HFF-Myc (cell line): ENCODE measurements around the gene PDE3B.
"Not testable (repeated sequence)": the region's sequence is repeated elsewhere in the genome, so short reads cannot be mapped to it uniquely, and the experiment has no call there.

Experiments
- DNase-seq: peaks from one replicate; pipeline ENCODE4 v3.0.0-alpha.2; 2011; ENCODE audit warnings: low read depth; ENCODE audit errors: extremely low read depth
- H3K4me3 ChIP-seq: replicated peaks from 2 replicates; pipeline ENCODE4 v1.5.1; 2011; ENCODE audit warnings: low read depth, mild to moderate bottlenecking, control low read depth, low read length
- TF ChIP-seq, protein P1 (sequence below): IDR thresholded peaks from 2 replicates; pipeline ENCODE4 v1.5.1; 2012; ENCODE audit warnings: mild to moderate bottlenecking, low read depth, low read length, control low read depth; ENCODE audit errors: missing control alignments

The PDE3B gene

DNA sequence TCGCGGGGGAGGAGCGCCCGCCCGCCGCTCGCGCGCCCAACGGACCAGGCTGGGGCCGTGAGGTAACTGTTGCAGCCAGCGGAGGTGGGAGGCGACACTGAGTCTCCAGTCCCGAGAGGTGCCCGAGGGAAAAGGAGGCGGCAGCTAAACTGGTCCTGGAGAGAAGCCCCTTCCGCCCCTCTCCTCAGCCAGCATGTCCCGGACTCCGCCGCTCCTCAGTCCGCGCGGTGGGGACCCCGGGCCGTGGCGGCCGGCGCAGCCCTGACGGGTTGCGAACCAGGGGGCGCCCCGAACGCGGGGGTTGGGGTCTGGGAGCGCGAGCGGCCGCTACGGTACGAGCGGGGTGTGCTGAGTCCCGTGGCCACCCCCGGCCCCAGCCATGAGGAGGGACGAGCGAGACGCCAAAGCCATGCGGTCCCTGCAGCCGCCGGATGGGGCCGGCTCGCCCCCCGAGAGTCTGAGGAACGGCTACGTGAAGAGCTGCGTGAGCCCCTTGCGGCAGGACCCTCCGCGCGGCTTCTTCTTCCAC is at the start of gene PDE3B:
TSS of gene PDE3B (plus strand) at position 108 of the 529 bp plus-strand sequence. CDS start at position 380, 272 bp downstream.
- TF ChIP-seq, protein P1, sequence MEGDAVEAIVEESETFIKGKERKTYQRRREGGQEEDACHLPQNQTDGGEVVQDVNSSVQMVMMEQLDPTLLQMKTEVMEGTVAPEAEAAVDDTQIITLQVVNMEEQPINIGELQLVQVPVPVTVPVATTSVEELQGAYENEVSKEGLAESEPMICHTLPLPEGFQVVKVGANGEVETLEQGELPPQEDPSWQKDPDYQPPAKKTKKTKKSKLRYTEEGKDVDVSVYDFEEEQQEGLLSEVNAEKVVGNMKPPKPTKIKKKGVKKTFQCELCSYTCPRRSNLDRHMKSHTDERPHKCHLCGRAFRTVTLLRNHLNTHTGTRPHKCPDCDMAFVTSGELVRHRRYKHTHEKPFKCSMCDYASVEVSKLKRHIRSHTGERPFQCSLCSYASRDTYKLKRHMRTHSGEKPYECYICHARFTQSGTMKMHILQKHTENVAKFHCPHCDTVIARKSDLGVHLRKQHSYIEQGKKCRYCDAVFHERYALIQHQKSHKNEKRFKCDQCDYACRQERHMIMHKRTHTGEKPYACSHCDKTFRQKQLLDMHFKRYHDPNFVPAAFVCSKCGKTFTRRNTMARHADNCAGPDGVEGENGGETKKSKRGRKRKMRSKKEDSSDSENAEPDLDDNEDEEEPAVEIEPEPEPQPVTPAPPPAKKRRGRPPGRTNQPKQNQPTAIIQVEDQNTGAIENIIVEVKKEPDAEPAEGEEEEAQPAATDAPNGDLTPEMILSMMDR: peak; percentile 1
- H3K4me3 ChIP-seq: peak within 1 kb of the TSS; percentile 94
- no peak for DNase-seq

- DNase-seq: not testable (repeated sequence)
Measured at GRCh38 chr11:14595261-14595660, 48.3 kb upstream of the PDE3B start.

GRCh38 chr11:14607713-14608112 is 35.9 kb upstream of the PDE3B start:
- DNase-seq: no peak
- TF ChIP-seq, protein P1: no peak
- no peak overlapping the region for H3K4me3 ChIP-seq

More at GRCh38 chr11:14595261-14595660, 48.3 kb upstream of the PDE3B start:
- H3K4me3 ChIP-seq: not testable (repeated sequence)

GRCh38 chr11:14609902-14610301 is 33.7 kb upstream of the PDE3B start:
- DNase-seq: no peak
- TF ChIP-seq, protein P1: no peak
- H3K4me3 ChIP-seq: no peak overlapping the region

- DNase-seq: no peak
- TF ChIP-seq, protein P1: no peak
- no peak overlapping the region for H3K4me3 ChIP-seq
Measured at GRCh38 chr11:14611939-14612338, 31.7 kb upstream of the PDE3B start.

DNA sequence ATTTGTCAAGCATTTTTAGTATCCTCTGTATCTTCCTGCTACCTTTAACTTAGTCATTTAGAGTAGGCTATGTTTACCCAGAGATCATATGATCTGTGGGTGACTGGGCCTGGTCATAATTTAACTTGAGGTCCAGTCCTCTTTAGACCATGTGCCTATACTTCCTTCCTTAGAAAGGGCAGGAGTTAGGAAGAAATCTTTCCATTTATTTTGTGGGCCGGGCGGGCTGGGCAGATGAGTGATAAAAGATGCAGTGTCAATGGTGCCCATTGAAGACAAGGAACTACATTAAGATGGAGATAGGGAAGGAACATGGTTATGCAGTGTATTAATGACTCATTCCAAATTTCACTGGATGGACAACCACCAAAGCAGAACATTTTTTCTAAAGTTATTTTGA is 30.9 kb upstream of the PDE3B start:
- no peak overlapping the region for H3K4me3 ChIP-seq
- TF ChIP-seq, protein P1: no peak
- no peak for DNase-seq

GRCh38 chr11:14614091-14614622 is 29.4 kb upstream of the PDE3B start:
- DNase-seq: no peak
- TF ChIP-seq, protein P1: no peak
- no peak overlapping the region for H3K4me3 ChIP-seq
